HG03097 (cell line): ENCODE measurements around the gene ANKRD44.

Source experiments
- ATAC-seq: cut with Tn5 transposase; IDR thresholded peaks from one replicate; pipeline ENCODE4 v1.9.1; 2021; ENCODE audit not compliant: unreplicated experiment, low FRiP score

The ANKRD44 gene

GRCh38 chr2:197126630-197127352, 183.8 kb downstream of the ANKRD44 start:
- no peak for ATAC-seq

- ATAC-seq: no peak
Measured at GRCh38 chr2:197124639-197125390, 185.8 kb downstream of the ANKRD44 start.

GRCh38 chr2:197122821-197123220, 187.8 kb downstream of the ANKRD44 start:
- ATAC-seq: no peak

GRCh38 chr2:197121756-197122385, 188.7 kb downstream of the ANKRD44 start:
- ATAC-seq: no peak

- ATAC-seq: no peak
Measured at GRCh38 chr2:197121255-197121654, 189.3 kb downstream of the ANKRD44 start.

GRCh38 chr2:197116306-197116879, 194.2 kb downstream of the ANKRD44 start:
- no peak for ATAC-seq

GRCh38 chr2:197115325-197115724, 195.3 kb downstream of the ANKRD44 start:
- no peak for ATAC-seq

GRCh38 chr2:197113275-197113711, 197.3 kb downstream of the ANKRD44 start:
- no peak for ATAC-seq

- ATAC-seq: no peak
Measured at GRCh38 chr2:197109326-197109725, 201.3 kb downstream of the ANKRD44 start.

- ATAC-seq: no peak
Measured at GRCh38 chr2:197108758-197109157, 201.8 kb downstream of the ANKRD44 start.

- no peak for ATAC-seq
Measured at GRCh38 chr2:197107291-197108269, 203.0 kb downstream of the ANKRD44 start.

GRCh38 chr2:197103363-197103762, 207.2 kb downstream of the ANKRD44 start:
- no peak for ATAC-seq

GRCh38 chr2:197102231-197102630, 208.3 kb downstream of the ANKRD44 start:
- no peak for ATAC-seq

GRCh38 chr2:197101519-197101918, 209.1 kb downstream of the ANKRD44 start:
- no peak for ATAC-seq

- ATAC-seq: no peak
Measured at GRCh38 chr2:197097578-197098366, 212.8 kb downstream of the ANKRD44 start.

- ATAC-seq: no peak
Measured at GRCh38 chr2:197096649-197097048, 213.9 kb downstream of the ANKRD44 start.

- no peak for ATAC-seq
Measured at GRCh38 chr2:197092431-197092830, 218.1 kb downstream of the ANKRD44 start.

- no peak for ATAC-seq
Measured at GRCh38 chr2:197090742-197091367, 219.7 kb downstream of the ANKRD44 start.

GRCh38 chr2:197089655-197090054, 220.9 kb downstream of the ANKRD44 start:
- ATAC-seq: no peak
